GM10266 (cell line): ENCODE measurements around the gene ZNF546.
"Not testable (repeated sequence)": the region's sequence is repeated elsewhere in the genome, so short reads cannot be mapped to it uniquely, and the experiment has no call there.

Experiments
- DNase-seq: peaks from one replicate; pipeline ENCODE4 v3.0.0; 2012; ENCODE audit errors: extremely low spot score
- CTCF ChIP-seq: IDR thresholded peaks from 2 replicates; pipeline ENCODE4 v1.5.1; 2012; ENCODE audit warnings: mild to moderate bottlenecking, low read depth; ENCODE audit not compliant: control insufficient read depth, insufficient read depth; ENCODE audit errors: missing control alignments

Gene ZNF546

DNA sequence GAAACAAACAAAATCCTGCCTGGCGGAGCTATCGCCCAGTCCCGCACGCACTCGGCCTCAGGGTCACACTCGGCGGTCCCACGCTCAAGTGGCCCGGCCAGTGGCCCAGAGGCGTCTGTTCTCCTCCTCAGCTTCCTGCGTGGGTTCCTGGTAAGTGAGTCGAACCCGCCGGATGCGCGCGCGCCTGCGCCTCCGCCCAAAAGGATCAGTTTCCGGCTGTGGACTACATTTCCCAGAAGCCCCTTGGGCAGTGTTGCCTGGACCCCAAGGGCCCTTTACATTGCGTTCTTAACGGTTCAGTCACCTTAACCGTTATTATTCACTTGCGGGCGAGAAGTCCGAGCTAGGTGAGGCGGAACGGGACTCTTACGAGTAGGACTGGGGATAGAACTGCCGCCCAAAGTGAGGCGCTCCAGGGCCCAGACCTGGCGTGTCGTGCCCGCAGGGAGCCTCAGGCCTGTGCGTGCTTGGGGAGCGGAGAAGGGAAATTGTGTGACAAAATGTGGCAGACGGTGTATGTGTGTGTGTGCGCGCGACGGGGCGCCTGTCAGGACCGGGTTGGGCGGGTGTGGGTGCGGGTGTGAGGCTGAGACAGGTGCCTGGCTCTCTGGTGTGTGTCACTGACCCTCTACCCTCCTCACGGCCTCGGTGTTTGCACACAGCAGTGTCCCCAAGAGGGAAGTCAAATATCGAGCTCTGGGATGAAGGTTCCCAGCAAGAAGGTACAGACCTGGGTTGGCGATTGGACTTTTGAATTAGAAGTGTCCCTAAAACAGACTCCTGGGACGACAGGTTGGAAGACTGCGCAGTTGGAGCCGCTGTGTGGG lies at the start of gene ZNF546:
Gene ZNF546, plus strand, starts transcription at position 250 of the 827 bp plus-strand sequence. CDS start 1,267 bp downstream, outside the sequence.
- TF ChIP-seq CTCF = no peak
- DNase-seq = peak; percentile 88

DNA sequence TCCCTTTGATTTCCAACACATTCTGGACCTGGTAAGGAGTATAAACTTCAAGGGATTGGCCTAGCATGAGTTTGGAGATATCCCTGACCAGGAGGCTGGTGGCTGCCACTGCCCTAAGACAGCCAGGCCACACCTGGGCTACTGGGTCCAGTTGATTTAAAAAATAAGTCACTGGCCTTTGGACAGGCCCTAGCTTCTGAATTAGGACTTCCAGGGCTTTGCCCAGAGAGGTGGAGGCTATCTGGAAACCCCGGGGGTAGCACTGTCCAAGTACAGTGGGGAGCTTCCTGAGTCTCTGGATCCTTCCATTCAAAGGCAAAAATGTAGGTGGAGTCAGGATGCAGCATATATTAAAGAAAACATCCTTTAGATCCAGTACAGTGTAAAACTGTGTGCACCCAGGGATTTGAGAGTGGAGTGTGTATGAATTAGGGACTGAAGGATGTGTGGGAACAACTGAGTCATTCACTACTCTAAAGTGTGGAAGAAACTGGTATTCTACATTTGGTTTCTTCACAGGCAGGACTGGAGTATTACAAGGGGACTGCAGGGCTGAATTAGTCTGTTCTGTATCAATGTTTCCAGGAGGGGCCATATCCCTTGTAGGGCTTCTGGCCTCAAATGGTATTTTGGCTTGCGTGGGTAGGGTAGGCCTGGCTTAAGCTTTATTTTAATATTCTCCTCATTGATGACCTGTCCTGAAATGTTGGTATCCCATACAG lies 47.7 kb upstream of the ZNF546 start:
- no peak for DNase-seq
- TF ChIP-seq CTCF = no peak

DNA sequence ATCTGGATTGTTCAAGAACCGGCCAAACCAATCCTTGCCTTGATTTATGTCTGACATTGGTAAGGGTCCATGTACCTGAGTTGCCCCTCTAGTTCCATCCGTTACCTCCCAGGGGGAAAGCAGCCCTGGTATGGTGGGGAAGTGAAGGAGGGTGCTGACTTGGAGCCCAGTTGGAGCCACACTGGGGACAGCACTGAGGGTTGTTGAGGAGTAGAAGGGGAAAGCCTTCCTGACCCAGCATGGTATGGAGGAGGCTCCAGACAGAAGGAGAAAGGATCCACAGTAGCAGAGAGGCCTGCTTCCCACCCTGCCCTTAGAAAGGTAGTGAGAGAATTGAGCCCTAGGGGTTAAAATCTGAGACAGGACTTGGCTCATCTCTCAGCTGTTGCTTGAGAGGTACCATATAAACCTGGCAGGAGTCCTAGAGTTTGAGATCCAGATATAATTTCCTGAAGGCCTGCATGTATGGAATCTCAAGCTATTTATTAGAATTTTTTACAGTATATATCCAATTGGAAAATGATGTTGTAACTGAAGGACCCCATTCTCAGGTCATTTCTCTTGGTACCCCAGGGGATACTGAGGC lies 45.7 kb upstream of the ZNF546 start:
- no peak for DNase-seq
- no peak for TF ChIP-seq CTCF

GRCh38 chr19:39951686-39952085 lies 45.2 kb upstream of the ZNF546 start:
- no peak for DNase-seq
- no peak for TF ChIP-seq CTCF

- DNase-seq = no peak
- no peak for TF ChIP-seq CTCF
Observed at GRCh38 chr19:39953915-39954314, 42.9 kb upstream of the ZNF546 start.

- DNase-seq = not testable (repeated sequence)
Observed at GRCh38 chr19:39957886-39958285, 39.0 kb upstream of the ZNF546 start.

DNA sequence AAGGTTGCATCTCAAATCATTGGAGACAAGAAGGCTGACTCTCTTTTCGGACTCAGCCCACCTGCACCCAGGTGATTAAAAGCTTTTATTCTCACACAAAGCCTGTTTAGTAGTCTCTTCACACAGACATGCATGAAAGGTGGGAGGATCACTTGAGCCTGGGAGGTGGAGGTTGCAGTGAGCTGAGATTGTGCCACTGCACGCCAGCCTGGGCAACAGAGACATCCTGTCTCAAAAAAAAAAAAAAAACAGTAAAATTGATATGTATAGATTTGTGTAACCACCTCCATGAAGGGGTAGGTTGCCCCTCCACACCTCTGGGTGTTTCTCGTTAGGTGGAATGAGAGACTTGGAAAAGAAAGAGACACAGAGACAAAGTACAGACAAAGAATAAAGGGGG lies 37.9 kb upstream of the ZNF546 start:
- not testable (repeated sequence) for DNase-seq

- not testable (repeated sequence) for DNase-seq
Observed at GRCh38 chr19:39959407-39959806, 37.5 kb upstream of the ZNF546 start.
